ENCODE data around the gene TRIM39. TPM values are rescaled to one million over a fixed set of nuclear protein-coding genes. Genes with fewer than 3 reads are reported as not detected.

TRIM39 gene
- total RNA-seq, 4 donors from 2014 or later: 7.6 to 19.1 (median 10.8) TPM

DNA sequence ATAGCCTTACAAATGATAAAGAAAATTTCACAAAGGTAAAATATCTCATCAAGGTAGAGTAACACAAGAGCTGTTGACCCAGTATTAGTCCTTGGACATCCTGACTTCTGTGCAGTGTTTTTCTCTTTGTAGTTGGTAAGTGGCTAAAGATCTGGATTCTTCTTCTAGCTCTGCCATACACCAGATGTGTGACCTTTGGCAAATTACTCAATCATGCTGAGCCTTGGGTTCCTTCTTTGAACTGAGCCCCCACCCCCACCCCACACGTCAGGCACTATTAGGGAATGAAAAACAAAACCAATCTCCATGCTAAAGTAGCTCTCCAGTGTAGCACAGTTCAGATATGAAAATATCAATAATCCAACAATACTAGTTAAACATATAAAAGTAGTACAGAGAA lies 15.1 kb upstream of the TRIM39 start:
- TF ChIP-seq POLR2A (IDR thresholded peaks at IDR 0.05) (no peak), EP300 (IDR thresholded peaks at IDR 0.05; ENCODE audit: low read depth) (no peak), POLR2AphosphoS5 (IDR thresholded peaks at IDR 0.05) (no peak)
- TF ChIP-seq, protein P1, sequence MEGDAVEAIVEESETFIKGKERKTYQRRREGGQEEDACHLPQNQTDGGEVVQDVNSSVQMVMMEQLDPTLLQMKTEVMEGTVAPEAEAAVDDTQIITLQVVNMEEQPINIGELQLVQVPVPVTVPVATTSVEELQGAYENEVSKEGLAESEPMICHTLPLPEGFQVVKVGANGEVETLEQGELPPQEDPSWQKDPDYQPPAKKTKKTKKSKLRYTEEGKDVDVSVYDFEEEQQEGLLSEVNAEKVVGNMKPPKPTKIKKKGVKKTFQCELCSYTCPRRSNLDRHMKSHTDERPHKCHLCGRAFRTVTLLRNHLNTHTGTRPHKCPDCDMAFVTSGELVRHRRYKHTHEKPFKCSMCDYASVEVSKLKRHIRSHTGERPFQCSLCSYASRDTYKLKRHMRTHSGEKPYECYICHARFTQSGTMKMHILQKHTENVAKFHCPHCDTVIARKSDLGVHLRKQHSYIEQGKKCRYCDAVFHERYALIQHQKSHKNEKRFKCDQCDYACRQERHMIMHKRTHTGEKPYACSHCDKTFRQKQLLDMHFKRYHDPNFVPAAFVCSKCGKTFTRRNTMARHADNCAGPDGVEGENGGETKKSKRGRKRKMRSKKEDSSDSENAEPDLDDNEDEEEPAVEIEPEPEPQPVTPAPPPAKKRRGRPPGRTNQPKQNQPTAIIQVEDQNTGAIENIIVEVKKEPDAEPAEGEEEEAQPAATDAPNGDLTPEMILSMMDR (IDR thresholded peaks at IDR 0.05): no peak
- no peaks in the 10 kb centered on the region for H3K9me3 ChIP-seq
- in situ Hi-C loops (cut with MboI; ENCODE audit: low pct_ligation_motif_present in 1 of 4, low pct_unique_long_range_greater_than_20kb in 1 of 4, low sequenced_read_pairs in 3 of 4) (no loop called here), intact Hi-C loops (cut with DNase I; ENCODE audit: low total_unique reads) (no loop called here)
- H3K27me3 ChIP-seq: no peaks in the 10 kb centered on the region
- peaks cover 0 to 11% (median 3%) of the 10 kb centered on the region in 4 donors for H3K36me3 ChIP-seq
- no peak overlapping the region for H3K27ac ChIP-seq
- H3K4me1 ChIP-seq: no peaks in the 10 kb centered on the region
- no peak overlapping the region for H3K4me3 ChIP-seq
- no peak for DNase-seq
- WGBS, 2 donors (ENCODE audit: low coverage in 1 of 2): 70 to 88% methylated on average over 1 of the region's 1 CpG

DNA sequence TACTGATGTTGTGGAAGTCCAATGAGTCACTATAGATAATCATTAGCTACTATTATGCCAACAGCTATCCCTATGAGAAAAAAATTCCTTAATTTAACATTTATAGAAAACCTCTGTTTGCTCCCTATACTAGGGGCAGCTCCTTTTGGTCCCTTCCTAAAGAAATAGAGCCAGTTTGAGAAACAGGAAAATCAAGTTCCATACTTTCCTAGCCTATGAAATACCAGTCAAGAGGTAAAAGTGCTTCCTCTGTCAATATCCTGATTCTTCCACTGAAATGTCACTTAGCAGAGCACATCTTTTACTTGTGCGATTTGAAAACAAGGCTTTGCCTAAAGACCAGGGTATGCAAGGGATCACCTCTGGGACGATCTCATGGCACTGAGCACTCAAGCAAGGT lies 14.5 kb upstream of the TRIM39 start:
- Histone ChIP-seq H3K27me3 (no peaks in the 10 kb centered on the region), H3K27ac (no peak overlapping the region), H3K4me3 (no peak overlapping the region), H3K36me3 (peaks cover 0 to 11% (median 3%) of the 10 kb centered on the region in 4 donors), H3K9me3 (no peaks in the 10 kb centered on the region), H3K4me1 (peaks cover 0 to under 1% (median 0%) of the 10 kb centered on the region in 4 donors)
- intact Hi-C loops (cut with DNase I; ENCODE audit: low total_unique reads) (no loop called here), in situ Hi-C loops (cut with MboI; ENCODE audit: low pct_ligation_motif_present in 1 of 4, low pct_unique_long_range_greater_than_20kb in 1 of 4, low sequenced_read_pairs in 3 of 4) (no loop called here)
- no peak for TF ChIP-seq POLR2A (IDR thresholded peaks at IDR 0.05)
- no peak for TF ChIP-seq POLR2AphosphoS5 (IDR thresholded peaks at IDR 0.05)
- TF ChIP-seq, protein P1 (IDR thresholded peaks at IDR 0.05): no peak
- TF ChIP-seq EP300 (IDR thresholded peaks at IDR 0.05; ENCODE audit: low read depth): no peak
- 95% methylated on average over 2 of the region's 2 CpGs; no CpG with 5 or more reads in 1 of the 2 donors for WGBS, 2 donors (ENCODE audit: low coverage in 1 of 2)
- no peak for DNase-seq

DNA sequence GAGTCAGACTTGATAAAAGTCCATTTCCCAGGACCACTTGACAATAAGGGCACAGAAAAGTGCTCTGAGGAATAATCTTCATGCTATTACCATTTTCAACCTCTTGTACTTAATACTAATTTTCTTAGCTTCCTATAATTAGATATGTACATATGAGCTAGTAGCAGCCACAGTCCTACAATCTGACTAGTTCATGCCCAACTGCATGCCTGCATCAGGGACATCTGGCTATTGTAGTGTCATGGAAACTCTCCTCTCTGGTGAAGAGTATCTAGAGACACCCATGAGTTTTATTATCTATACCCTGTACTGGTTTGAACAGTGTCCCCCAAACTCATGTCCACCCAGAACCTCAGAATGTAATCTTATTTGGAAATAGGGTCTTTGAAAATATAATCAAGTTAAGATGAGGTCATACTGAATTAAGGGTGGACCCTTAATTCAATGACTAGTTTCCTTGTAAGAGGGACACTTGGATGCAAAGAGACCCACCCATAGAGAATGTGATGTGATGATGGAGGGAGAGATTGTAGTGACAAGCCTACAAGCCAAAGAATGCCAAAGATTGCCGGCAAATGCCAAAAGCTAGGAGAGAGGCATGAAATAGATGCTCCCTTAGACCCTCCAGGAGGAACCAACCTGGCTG lies 13.9 kb upstream of the TRIM39 start:
- TF ChIP-seq POLR2A (IDR thresholded peaks at IDR 0.05) (no peak), POLR2AphosphoS5 (IDR thresholded peaks at IDR 0.05) (no peak), EP300 (IDR thresholded peaks at IDR 0.05; ENCODE audit: low read depth) (no peak)
- TF ChIP-seq, protein P1 (IDR thresholded peaks at IDR 0.05): no peak
- intact Hi-C loops (cut with DNase I; ENCODE audit: low total_unique reads): no loop called here
- WGBS, 2 donors (ENCODE audit: low coverage in 1 of 2): 97 to 100% methylated on average over 1 of the region's 1 CpG

DNA sequence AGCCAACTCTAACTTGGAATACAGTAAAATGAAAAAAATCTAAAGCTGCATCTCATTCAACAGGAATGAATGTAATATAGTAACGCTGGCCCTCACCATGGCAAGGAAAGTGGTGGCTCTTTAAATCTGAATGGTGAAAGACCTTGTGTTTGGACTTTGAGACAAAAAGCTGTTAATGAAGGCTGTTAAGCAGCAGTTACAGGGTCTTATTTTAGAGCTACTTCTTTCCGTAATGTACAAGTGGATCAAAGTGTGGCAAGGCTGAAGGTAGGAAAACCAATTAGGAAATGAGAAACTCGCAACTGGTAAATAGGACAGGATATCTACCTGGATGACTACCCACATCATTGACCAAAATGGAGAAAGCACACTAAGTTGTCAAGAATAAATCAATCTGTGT lies 11.6 kb upstream of the TRIM39 start:
- intact Hi-C loops (cut with DNase I; ENCODE audit: low total_unique reads) (no loop called here), in situ Hi-C loops (cut with MboI; ENCODE audit: low pct_ligation_motif_present in 1 of 4, low pct_unique_long_range_greater_than_20kb in 1 of 4, low sequenced_read_pairs in 3 of 4) (no loop called here)
- no peaks in the 10 kb centered on the region for H3K27me3 ChIP-seq
- WGBS, 2 donors (ENCODE audit: low coverage in 1 of 2): 88 to 97% methylated on average over 3 of the region's 3 CpGs
- TF ChIP-seq EP300 (IDR thresholded peaks at IDR 0.05; ENCODE audit: low read depth) (no peak), POLR2A (IDR thresholded peaks at IDR 0.05) (no peak), POLR2AphosphoS5 (IDR thresholded peaks at IDR 0.05) (no peak)
- TF ChIP-seq, protein P1 (IDR thresholded peaks at IDR 0.05): no peak
- H3K9me3 ChIP-seq: no peaks in the 10 kb centered on the region
- no peak overlapping the region for H3K27ac ChIP-seq
- peaks cover 0 to 24% (median 2%) of the 10 kb centered on the region in 4 donors for H3K4me1 ChIP-seq
- DNase-seq: no peak
- peaks cover 0 to 11% (median 3%) of the 10 kb centered on the region in 4 donors for H3K36me3 ChIP-seq
- H3K4me3 ChIP-seq: no peak overlapping the region

More for the DNA sequence above, 13.9 kb upstream of the TRIM39 start:
- Histone ChIP-seq H3K27ac (no peak overlapping the region), H3K36me3 (peaks cover 0 to 11% (median 3%) of the 10 kb centered on the region in 4 donors), H3K9me3 (no peaks in the 10 kb centered on the region), H3K4me1 (peaks cover 0 to 6% (median 2%) of the 10 kb centered on the region in 4 donors), H3K4me3 (no peak overlapping the region), H3K27me3 (no peaks in the 10 kb centered on the region)
- in situ Hi-C loops (cut with MboI; ENCODE audit: low pct_ligation_motif_present in 1 of 4, low pct_unique_long_range_greater_than_20kb in 1 of 4, low sequenced_read_pairs in 3 of 4): no loop called here
- DNase-seq: no peak

Data from transverse colon (tissue), 4 donors.